Prostate gland (tissue), 2 donors: ENCODE data around the gene GPD1. TPM values are rescaled to one million over a fixed set of nuclear protein-coding genes. Genes with fewer than 3 reads are reported as not detected.

Source experiments
- DNase-seq: peaks from one replicate; pipeline ENCODE4 v3.0.0-alpha.2; 2019; ENCODE audit warnings: low spot score
- H3K27ac ChIP-seq, 2 donors: fragments of 200-600 bp; sonication (generic); 2 replicates each; pipeline ENCODE4 v1.5.1; 2017 to 2019
- H3K27me3 ChIP-seq: fragments of 200-600 bp; sonication (generic); replicated peaks from 2 replicates; pipeline ENCODE4 v1.5.1; 2019; ENCODE audit not compliant: insufficient read depth
- H3K36me3 ChIP-seq, 2 donors: fragments of 200-600 bp; sonication (generic); 1 replicate in 1 of 2; 2 replicates in 1 of 2; pipeline versions ENCODE4 v1.5.1 to v1.8.1; 2017 to 2019
- H3K4me1 ChIP-seq: fragments of 200-600 bp; sonication (generic); replicated peaks from 2 replicates; pipeline ENCODE4 v1.5.1; 2019
- H3K4me3 ChIP-seq, 2 donors: fragments of 200-600 bp; sonication (generic); 2 replicates each; pipeline ENCODE4 v1.5.1; 2017 to 2019
- H3K9me3 ChIP-seq: fragments of 200-600 bp; sonication (generic); 2 replicates; pipeline ENCODE4 v1.5.1; 2017
- POLR2A ChIP-seq: fragments of 450-650 bp; IDR thresholded peaks from one replicate; pipeline ENCODE4 v1.6.1; 2016; ENCODE audit warnings: antibody characterized with exemption, mild to moderate bottlenecking
- POLR2AphosphoS5 ChIP-seq: sonication (generic); formaldehyde crosslinking; IDR thresholded peaks from one replicate; pipeline ENCODE4 v1.6.1; 2017; ENCODE audit warnings: antibody characterized with exemption
- WGBS: methylation state at CpG from one replicate; pipeline ENCODE4 v1.1.5; 2018; 5-methylcytosine and 5-hydroxymethylcytosine counted together
- intact Hi-C: fragments of 100-400 bp; cut with DNase I; formaldehyde crosslinking; loops from one replicate; pipeline ENCODE4 v1.14.2; 2022
- total RNA-seq, 2 donors: library from RNA; depleted of rRNA; stranded (reverse); fragments of >200 nt; gene quantifications; one replicate each; pipeline ENCODE4 v1.1.0, GENCODE V29; 2016
- TF ChIP-seq, protein P1 (sequence below), 4 experiments: fragments of 200-600 bp in 2 of 4; fragments of 450-650 bp in 2 of 4; sonication (generic) in 2 of 4; IDR thresholded peaks; 1 replicate in 3 of 4; 2 replicates in 1 of 4; pipeline ENCODE4 v1.5.1; 2016 to 2019; ENCODE audit warnings: antibody characterized with exemption in 4 of 4, mild to moderate bottlenecking in 2 of 4, moderate library complexity in 2 of 4

Gene GPD1
- total RNA-seq, 2 donors from 2014 or later: 0.27 to 3.4 TPM

DNA sequence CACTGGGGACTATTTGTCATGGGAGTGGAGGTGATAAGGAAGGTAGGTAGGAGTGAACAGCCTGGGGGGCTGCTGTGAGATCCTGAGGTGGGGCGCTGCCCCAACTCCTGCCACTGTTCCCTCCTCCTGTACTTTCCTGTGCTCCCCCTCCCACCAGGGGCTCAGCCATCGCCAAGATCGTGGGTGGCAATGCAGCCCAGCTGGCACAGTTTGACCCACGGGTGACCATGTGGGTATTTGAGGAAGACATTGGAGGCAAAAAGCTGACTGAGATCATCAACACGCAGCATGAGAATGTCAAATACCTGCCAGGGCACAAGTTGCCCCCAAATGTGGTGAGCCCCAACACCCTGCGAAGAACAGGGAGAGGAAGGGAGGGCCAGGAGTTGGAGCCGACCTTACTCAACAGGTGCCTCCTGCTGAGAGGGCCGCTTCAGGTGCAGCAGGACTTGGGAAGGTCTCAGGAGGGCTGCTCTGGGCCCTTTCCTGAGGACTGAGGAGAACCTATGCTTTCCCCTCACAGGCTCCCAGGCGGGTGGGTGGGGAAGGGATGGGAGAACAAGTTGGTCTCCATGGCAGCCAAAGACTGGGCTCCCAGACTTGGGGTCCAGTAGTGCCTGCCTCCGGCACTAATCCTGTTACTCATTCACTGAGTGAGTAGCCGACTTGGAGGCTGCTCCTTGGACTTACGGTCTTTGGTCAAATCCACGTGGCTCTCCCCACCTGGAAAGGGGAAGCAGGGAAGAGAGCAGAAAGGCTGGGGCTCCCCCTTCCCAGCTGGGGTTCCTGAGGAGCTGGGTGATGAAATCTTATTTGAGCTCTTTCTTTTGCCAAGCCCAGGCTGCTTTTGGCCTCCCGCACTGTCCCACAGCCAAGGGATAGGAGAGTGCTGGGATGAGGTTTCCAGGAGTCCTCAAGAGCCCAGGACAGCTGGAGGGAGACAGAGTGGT is 884 bp downstream of the GPD1 start:
- DNase-seq: no peak
- Histone ChIP-seq H3K9me3 (no peaks in the 10 kb centered on the region), H3K27ac (no peak overlapping the region), H3K4me3 (no peak overlapping the region), H3K36me3 (peaks cover 0 to under 1% of the 10 kb centered on the region in 2 donors), H3K27me3 (no peaks in the 10 kb centered on the region), H3K4me1 (peaks cover 5% of the 10 kb centered on the region)
- 69% methylated on average over 14 of the region's 14 CpGs for WGBS
- no peak for TF ChIP-seq POLR2AphosphoS5
- TF ChIP-seq POLR2A: no peak
- TF ChIP-seq, protein P1, sequence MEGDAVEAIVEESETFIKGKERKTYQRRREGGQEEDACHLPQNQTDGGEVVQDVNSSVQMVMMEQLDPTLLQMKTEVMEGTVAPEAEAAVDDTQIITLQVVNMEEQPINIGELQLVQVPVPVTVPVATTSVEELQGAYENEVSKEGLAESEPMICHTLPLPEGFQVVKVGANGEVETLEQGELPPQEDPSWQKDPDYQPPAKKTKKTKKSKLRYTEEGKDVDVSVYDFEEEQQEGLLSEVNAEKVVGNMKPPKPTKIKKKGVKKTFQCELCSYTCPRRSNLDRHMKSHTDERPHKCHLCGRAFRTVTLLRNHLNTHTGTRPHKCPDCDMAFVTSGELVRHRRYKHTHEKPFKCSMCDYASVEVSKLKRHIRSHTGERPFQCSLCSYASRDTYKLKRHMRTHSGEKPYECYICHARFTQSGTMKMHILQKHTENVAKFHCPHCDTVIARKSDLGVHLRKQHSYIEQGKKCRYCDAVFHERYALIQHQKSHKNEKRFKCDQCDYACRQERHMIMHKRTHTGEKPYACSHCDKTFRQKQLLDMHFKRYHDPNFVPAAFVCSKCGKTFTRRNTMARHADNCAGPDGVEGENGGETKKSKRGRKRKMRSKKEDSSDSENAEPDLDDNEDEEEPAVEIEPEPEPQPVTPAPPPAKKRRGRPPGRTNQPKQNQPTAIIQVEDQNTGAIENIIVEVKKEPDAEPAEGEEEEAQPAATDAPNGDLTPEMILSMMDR (IDR thresholded peaks at IDR 0.05): no peak
- intact Hi-C loops: loop anchor here (10.0 kb wide), 1 partner anchor 210 kb away; no protein-coding TSS in a partner anchor

GRCh38 chr12:50105913-50106450 is 2.2 kb downstream of the GPD1 start:
- Histone ChIP-seq H3K4me1 (peaks cover 5% of the 10 kb centered on the region), H3K27me3 (no peaks in the 10 kb centered on the region), H3K36me3 (no peaks in the 10 kb centered on the region), H3K9me3 (no peaks in the 10 kb centered on the region), H3K4me3 (no peak overlapping the region), H3K27ac (no peak overlapping the region)
- intact Hi-C loops: loop anchor here (10.0 kb wide), 1 partner anchor 209 kb away; no protein-coding TSS in a partner anchor
- 96% methylated on average over 12 of the region's 12 CpGs for WGBS
- TF ChIP-seq, protein P1 (IDR thresholded peaks at IDR 0.05): no peak
- TF ChIP-seq POLR2A: no peak
- TF ChIP-seq POLR2AphosphoS5: no peak
- DNase-seq: no peak

DNA sequence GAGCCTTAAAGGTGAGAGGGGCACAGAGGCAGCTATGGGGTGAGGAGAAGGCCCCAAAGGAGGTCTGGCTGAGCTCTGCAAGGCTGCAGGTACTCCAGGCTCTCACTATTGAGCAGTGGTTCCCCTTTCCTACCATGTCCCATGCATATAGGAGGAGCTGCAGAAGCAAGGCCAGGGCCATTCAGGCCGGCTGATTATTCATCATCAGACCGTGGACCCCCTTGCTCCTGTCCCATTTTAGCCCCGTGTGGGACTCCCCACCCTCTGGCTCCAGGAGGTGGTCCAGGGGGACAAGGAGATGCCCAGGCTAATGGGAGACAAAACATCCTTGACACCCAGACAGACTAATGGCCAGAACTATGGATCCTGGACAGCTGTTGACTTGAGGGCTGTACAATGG is 3.1 kb downstream of the GPD1 start:
- Histone ChIP-seq H3K4me3 (no peak overlapping the region), H3K36me3 (no peaks in the 10 kb centered on the region), H3K9me3 (no peaks in the 10 kb centered on the region), H3K27ac (no peak overlapping the region), H3K4me1 (peaks cover 5% of the 10 kb centered on the region), H3K27me3 (no peaks in the 10 kb centered on the region)
- DNase-seq: no peak
- WGBS: 82% methylated on average over 3 of the region's 3 CpGs
- TF ChIP-seq, protein P1 (IDR thresholded peaks at IDR 0.05): no peak
- TF ChIP-seq POLR2A: no peak
- no peak for TF ChIP-seq POLR2AphosphoS5
- intact Hi-C loops: loop anchor here (10.0 kb wide), 1 partner anchor 208 kb away; no protein-coding TSS in a partner anchor

DNA sequence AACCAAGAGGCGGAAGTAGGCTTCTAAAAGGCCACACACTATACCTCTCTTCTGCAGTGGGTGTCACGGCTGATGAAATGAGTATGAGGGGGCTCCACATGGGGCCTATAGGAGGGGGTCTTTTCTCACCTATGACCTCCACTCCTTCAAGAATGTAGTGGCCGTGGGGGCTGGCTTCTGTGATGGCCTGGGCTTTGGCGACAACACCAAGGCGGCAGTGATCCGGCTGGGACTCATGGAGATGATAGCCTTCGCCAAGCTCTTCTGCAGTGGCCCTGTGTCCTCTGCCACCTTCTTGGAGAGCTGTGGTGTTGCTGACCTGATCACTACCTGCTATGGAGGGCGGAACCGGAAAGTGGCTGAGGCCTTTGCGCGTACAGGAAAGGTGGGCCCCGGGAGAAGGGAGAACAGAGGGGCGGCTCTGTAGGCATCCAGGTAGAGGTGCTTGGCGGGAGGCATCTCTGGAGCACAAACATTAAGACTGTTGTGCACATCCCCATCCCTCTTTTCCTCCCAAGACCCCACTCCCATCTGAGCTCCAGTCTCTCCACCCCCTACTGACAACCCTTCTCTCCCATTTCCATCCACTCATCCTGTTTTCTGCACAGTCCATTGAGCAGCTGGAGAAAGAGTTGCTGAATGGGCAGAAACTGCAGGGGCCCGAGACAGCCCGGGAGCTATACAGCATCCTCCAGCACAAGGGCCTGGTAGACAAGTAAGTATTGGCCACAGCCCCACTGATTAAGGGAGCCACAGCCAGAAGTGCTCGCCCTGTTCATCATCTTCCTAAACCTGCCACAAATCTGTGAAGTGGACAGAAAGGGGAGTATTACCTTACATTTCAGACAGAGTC is 3.8 kb downstream of the GPD1 start:
- Histone ChIP-seq H3K4me1 (peaks cover 5% of the 10 kb centered on the region), H3K4me3 (no peak overlapping the region), H3K27me3 (no peaks in the 10 kb centered on the region), H3K9me3 (no peaks in the 10 kb centered on the region), H3K27ac (no peak overlapping the region), H3K36me3 (no peaks in the 10 kb centered on the region)
- intact Hi-C loops: loop anchor here (10.0 kb wide), 1 partner anchor 207 kb away; no protein-coding TSS in a partner anchor
- DNase-seq: no peak
- TF ChIP-seq, protein P1 (IDR thresholded peaks at IDR 0.05): no peak
- TF ChIP-seq POLR2AphosphoS5: no peak
- TF ChIP-seq POLR2A: no peak
- 94% methylated on average over 17 of the region's 17 CpGs for WGBS
